Iris pigment epithelial cell (primary cell): ENCODE data around the gene FOXE3.

Experiments used
- DNase-seq: peaks from one replicate; pipeline ENCODE4 v3.0.0-alpha.2; 2011; ENCODE audit warnings: low read depth

Gene FOXE3

GRCh38 chr1:47435506-47436303 lies 19.6 kb downstream of the FOXE3 start:
- no peak for DNase-seq

- peak; percentile 77 for DNase-seq
Measured at GRCh38 chr1:47436304-47436978, 20.4 kb downstream of the FOXE3 start.

- DNase-seq: no peak
Measured at GRCh38 chr1:47436979-47437446, 20.9 kb downstream of the FOXE3 start.

- peak; percentile 70 for DNase-seq
Measured at GRCh38 chr1:47437447-47438164, 21.5 kb downstream of the FOXE3 start, which contains the start of gene FOXD2. Gene FOXD2 (plus strand): TSS chr1:47438044. CDS start chr1:47438136, 92 bp downstream.

- no peak for DNase-seq
Measured at GRCh38 chr1:47438165-47439016, 22.3 kb downstream of the FOXE3 start.

- no peak for DNase-seq
Measured at GRCh38 chr1:47439017-47439818, 23.1 kb downstream of the FOXE3 start.

- no peak for DNase-seq
Measured at GRCh38 chr1:47439819-47440598, 23.9 kb downstream of the FOXE3 start.

- no peak for DNase-seq
Measured at GRCh38 chr1:47440599-47441081, 24.6 kb downstream of the FOXE3 start.

GRCh38 chr1:47441450-47442106 lies 25.5 kb downstream of the FOXE3 start:
- DNase-seq: no peak

- no peak for DNase-seq
Measured at GRCh38 chr1:47442202-47442601, 26.1 kb downstream of the FOXE3 start.

GRCh38 chr1:47442842-47443529 lies 26.9 kb downstream of the FOXE3 start:
- no peak for DNase-seq

- no peak for DNase-seq
Measured at GRCh38 chr1:47443530-47444296, 27.6 kb downstream of the FOXE3 start.

- DNase-seq: no peak
Measured at GRCh38 chr1:47444297-47444561, 28.1 kb downstream of the FOXE3 start.

GRCh38 chr1:47444562-47445465 lies 28.7 kb downstream of the FOXE3 start:
- peak; percentile 48 for DNase-seq

- DNase-seq: no peak
Measured at GRCh38 chr1:47445823-47446550, 29.9 kb downstream of the FOXE3 start.

- DNase-seq: no peak
Measured at GRCh38 chr1:47448462-47449222, 32.6 kb downstream of the FOXE3 start.
